Fibroblast of skin of left quadriceps (primary cell): ENCODE measurements around the gene DFFA.
"Not testable (repeated sequence)": the region's sequence is repeated elsewhere in the genome, so short reads cannot be mapped to it uniquely, and the experiment has no call there.

Experiments used
- DNase-seq, 2 experiments: peaks; one replicate each; pipeline ENCODE4 v3.0.0-alpha.2; 2013; ENCODE audit warnings: low read depth in 2 of 2

Gene DFFA

GRCh38 chr1:10430216-10431069 is 41.9 kb downstream of the DFFA start, which contains the start of gene CENPS:
Gene CENPS, plus strand, starts transcription at chr1:10430433. Its CDS starts 85 bp downstream, at chr1:10430518.
- DNase-seq = peak; percentile 65 to 66

GRCh38 chr1:10429868-10430215 is 42.5 kb downstream of the DFFA start:
- DNase-seq = no peak

- no peak for DNase-seq
Measured at GRCh38 chr1:10428984-10429383, 43.3 kb downstream of the DFFA start.

GRCh38 chr1:10426535-10426848 is 45.8 kb downstream of the DFFA start:
- not testable (repeated sequence) for DNase-seq

GRCh38 chr1:10425826-10426534 is 46.3 kb downstream of the DFFA start:
- not testable (repeated sequence) for DNase-seq

GRCh38 chr1:10424651-10425050 is 47.7 kb downstream of the DFFA start:
- no peak for DNase-seq

- DNase-seq = no peak
Measured at GRCh38 chr1:10424034-10424433, 48.3 kb downstream of the DFFA start.

GRCh38 chr1:10421637-10422036 is 50.7 kb downstream of the DFFA start:
- no peak for DNase-seq

GRCh38 chr1:10419351-10419750 is 53.0 kb downstream of the DFFA start:
- DNase-seq = no peak

GRCh38 chr1:10418741-10419140 is 53.6 kb downstream of the DFFA start:
- not testable (repeated sequence) for DNase-seq

- DNase-seq = not testable (repeated sequence)
Measured at GRCh38 chr1:10415967-10416366, 56.4 kb downstream of the DFFA start.

GRCh38 chr1:10415211-10415930 is 57.0 kb downstream of the DFFA start:
- no peak for DNase-seq

- DNase-seq = no peak
Measured at GRCh38 chr1:10407201-10407600, 65.1 kb downstream of the DFFA start.
